IPS-18a (cell line): ENCODE results near the gene SDK1.

Experiments
- H3K27ac ChIP-seq: one replicate; pipeline ENCODE4 v1.5.1; 2013; ENCODE audit warnings: low read length
- H3K27me3 ChIP-seq: one replicate; pipeline ENCODE4 v1.6.1; 2013; ENCODE audit warnings: mild to moderate bottlenecking, low read length; ENCODE audit not compliant: control insufficient read depth, insufficient read depth
- H3K36me3 ChIP-seq: one replicate; pipeline ENCODE4 v1.6.1; 2013; ENCODE audit warnings: low read depth, low read length; ENCODE audit not compliant: control insufficient read depth
- H3K4me1 ChIP-seq: one replicate; pipeline ENCODE4 v1.6.1; 2013; ENCODE audit warnings: low read depth, low read length; ENCODE audit not compliant: control insufficient read depth
- H3K4me3 ChIP-seq: one replicate; pipeline ENCODE4 v1.5.1; 2013; ENCODE audit warnings: low read length
- H3K9ac ChIP-seq: one replicate; pipeline ENCODE4 v1.6.1; 2013; ENCODE audit warnings: mild to moderate bottlenecking, low read length, moderate library complexity
- H3K9me3 ChIP-seq: one replicate; pipeline ENCODE4 v1.6.1; 2013; ENCODE audit warnings: low read depth, low read length; ENCODE audit not compliant: control insufficient read depth

The SDK1 gene

DNA sequence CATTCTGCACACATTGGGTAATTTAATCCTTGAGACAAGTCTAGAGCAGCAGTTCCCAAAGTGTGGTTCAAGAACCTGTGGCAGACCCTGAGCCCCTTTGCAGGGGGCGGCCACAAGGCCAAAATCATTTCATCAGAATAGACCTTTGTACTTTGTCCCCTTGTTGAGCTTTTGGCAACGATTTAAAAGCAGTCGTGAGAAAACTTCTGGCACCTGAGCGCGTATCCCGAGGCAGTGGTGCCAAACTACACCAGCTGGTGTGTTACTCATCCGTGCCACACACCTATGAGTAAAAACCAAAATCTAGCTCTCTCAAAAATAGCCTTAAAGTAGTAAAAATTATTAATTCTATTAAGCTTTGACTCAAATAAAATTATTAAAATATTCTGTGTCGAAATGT lies 306.8 kb downstream of the SDK1 start:
- H3K9me3 ChIP-seq = no peaks in the 10 kb centered on the region
- H3K4me3 ChIP-seq = no peak overlapping the region
- no peaks in the 10 kb centered on the region for H3K36me3 ChIP-seq
- no peak overlapping the region for H3K9ac ChIP-seq
- no peak overlapping the region for H3K27ac ChIP-seq
- H3K27me3 ChIP-seq = no peaks in the 10 kb centered on the region
- no peaks in the 10 kb centered on the region for H3K4me1 ChIP-seq

DNA sequence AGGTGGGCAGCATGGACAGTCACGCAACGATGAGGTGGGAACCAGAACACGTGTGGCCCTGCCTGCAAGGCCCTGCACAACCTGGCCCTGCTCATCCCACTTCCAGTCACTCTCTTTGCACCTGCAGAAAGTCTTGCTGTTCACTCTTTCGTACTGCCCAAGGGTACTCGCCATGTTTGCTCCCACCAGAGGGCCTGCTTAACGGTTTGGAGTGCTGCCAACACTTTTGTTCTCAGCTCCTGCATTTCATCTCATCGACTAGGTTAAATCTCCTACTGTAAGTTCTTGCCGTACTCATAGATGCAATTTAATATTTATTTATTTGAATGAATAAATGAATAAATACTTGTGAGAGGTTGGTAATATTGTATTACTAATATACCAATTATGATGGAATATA lies 315.3 kb downstream of the SDK1 start:
- Histone ChIP-seq H3K4me1 (no peaks in the 10 kb centered on the region), H3K9me3 (no peaks in the 10 kb centered on the region), H3K36me3 (no peaks in the 10 kb centered on the region), H3K9ac (no peak overlapping the region), H3K27me3 (no peaks in the 10 kb centered on the region), H3K4me3 (no peak overlapping the region), H3K27ac (no peak overlapping the region)

DNA sequence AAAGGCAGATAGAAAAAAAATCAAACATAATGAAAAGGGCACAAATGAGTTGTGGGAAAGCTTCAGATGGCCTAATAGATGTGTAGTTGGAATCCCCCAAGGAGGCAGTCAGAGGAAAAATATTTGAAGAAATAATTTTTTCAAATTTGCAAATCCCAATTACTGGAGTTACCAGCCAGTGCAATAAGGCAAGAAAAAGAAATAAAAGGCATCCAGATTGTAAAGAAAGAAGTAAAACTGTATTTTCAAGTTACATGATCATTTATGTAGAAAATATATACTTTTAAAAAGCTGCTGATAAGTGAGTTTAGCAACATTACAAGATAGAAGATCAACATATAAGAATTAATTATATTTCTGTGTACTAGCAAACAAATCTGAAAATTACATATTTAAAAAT lies 329.0 kb downstream of the SDK1 start:
- Histone ChIP-seq H3K9me3 (peaks cover 12% of the 10 kb centered on the region), H3K9ac (no peak overlapping the region), H3K4me3 (no peak overlapping the region), H3K27ac (no peak overlapping the region), H3K27me3 (no peaks in the 10 kb centered on the region), H3K36me3 (no peaks in the 10 kb centered on the region), H3K4me1 (no peaks in the 10 kb centered on the region)

DNA sequence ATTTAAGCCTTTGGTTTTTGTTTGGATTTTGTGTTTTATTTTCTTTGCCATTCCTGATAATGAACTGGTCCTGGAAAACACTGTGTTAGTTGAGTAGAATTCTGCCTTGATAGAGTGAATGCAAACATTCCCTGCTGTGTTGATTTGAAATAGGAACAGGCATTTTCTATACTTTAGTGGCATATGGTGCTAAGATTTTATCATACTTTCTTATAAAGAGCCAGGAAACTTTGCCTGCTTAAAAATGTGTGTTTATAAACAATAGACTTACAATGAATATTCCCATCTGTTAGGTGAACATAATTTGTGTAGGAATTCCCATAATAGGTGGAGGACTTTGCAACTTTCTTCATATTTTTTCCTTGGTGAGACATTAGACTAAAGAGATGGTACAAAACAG lies 333.3 kb downstream of the SDK1 start:
- H3K4me3 ChIP-seq = no peak overlapping the region
- no peak overlapping the region for H3K27ac ChIP-seq
- H3K4me1 ChIP-seq = no peaks in the 10 kb centered on the region
- no peaks in the 10 kb centered on the region for H3K27me3 ChIP-seq
- peaks cover 12% of the 10 kb centered on the region for H3K9me3 ChIP-seq
- no peak overlapping the region for H3K9ac ChIP-seq
- no peaks in the 10 kb centered on the region for H3K36me3 ChIP-seq

DNA sequence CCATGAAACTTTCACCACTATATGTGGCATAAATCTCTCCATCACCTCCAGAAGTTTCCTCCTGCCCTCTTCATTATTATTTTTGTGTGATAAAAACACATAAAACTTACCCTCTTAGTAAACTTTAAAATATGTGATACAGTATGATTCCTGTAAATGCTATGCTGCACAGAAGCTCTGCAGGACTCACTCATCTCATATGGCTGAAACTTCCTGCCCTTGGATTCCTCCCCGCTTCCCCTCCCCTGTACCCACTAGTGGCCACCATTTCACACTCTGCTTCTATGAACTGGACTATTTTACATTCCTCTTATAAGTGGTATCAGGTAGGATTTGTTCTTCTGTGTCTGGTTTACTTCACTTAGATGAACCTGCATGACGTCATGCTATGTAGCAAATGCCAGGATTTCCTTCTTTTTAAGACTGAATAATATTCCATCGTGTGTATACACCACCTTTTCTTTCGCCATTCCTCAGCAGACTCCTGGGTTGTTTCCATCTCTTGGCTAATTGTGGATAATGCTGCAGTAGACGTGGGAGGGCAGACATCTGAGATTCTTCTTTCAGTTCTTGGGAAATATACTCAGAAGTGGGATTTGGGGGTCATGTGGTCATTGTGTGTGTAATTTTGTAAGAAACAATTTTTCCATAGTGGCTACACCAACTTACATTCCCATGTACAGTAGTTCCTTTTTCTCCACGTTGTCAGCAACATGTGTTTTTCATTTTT lies 335.2 kb downstream of the SDK1 start:
- H3K27me3 ChIP-seq = no peaks in the 10 kb centered on the region
- H3K4me1 ChIP-seq = no peaks in the 10 kb centered on the region
- no peak overlapping the region for H3K9ac ChIP-seq
- H3K9me3 ChIP-seq = no peaks in the 10 kb centered on the region
- no peak overlapping the region for H3K4me3 ChIP-seq
- no peaks in the 10 kb centered on the region for H3K36me3 ChIP-seq
- no peak overlapping the region for H3K27ac ChIP-seq

DNA sequence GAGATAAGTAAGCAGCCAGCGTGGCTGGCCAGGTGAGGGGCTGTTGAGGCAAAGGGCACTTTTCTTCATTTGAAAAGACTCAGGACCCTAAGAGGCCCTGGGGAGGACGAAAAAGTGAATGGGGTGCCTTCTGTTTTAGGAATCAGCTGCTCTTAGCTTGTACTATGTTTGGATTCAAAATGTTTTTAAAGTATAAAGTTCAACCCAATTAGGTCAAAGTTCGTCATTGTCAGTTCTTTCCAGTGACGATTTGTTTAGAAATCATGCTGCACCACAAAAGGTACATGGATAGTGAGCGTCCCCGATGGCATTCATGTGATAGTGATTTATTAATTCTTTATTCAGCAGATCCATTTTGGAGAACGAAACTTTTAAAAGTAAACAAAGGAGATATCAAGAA lies 338.2 kb downstream of the SDK1 start:
- Histone ChIP-seq H3K27ac (no peak overlapping the region), H3K4me3 (no peak overlapping the region), H3K36me3 (no peaks in the 10 kb centered on the region), H3K9ac (no peak overlapping the region), H3K4me1 (no peaks in the 10 kb centered on the region), H3K27me3 (no peaks in the 10 kb centered on the region), H3K9me3 (no peaks in the 10 kb centered on the region)

DNA sequence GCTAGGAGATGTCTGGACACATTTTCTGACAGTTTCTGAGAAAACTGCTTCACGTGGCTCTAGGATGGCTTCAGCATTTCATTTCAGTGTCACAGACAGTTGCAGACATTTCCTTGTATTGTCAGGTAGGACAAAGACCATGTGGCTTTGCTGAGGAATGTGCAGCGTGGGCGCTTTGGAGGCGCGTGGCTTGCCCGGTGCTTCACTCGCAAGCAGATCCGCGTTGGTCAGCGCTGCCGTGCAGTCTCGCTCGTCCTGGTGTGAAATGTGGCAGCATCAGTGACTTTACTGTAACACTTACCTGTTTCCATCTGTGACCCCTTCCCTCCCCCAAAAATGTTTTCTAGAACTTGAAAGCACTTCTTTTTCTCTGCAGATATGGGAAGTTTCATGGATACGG lies 340.5 kb downstream of the SDK1 start:
- H3K4me1 ChIP-seq = no peaks in the 10 kb centered on the region
- H3K27ac ChIP-seq = no peak overlapping the region
- no peaks in the 10 kb centered on the region for H3K9me3 ChIP-seq
- H3K9ac ChIP-seq = no peak overlapping the region
- H3K27me3 ChIP-seq = no peaks in the 10 kb centered on the region
- no peak overlapping the region for H3K4me3 ChIP-seq
- H3K36me3 ChIP-seq = no peaks in the 10 kb centered on the region

DNA sequence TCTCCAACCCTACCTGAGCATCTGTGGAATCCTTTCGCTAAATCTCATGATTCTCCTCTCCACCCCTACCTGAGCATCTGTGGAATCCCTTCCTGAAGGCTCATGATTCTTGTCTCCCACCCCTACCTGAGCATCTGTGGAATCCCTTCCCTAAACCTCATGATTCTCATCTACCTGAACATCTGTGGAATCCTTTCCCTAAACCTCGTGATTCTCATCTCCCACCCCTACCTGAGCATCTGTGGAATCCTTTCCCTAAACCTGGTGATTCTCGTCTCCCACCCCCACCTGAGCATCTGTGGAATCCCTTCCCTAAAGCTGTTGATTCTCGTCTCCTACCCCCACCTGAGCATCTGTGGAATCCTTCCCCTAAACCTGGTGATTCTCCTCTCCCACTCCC lies 342.0 kb downstream of the SDK1 start:
- H3K4me1 ChIP-seq = no peaks in the 10 kb centered on the region
- no peaks in the 10 kb centered on the region for H3K27me3 ChIP-seq
- H3K4me3 ChIP-seq = no peak overlapping the region
- no peak overlapping the region for H3K27ac ChIP-seq
- no peak overlapping the region for H3K9ac ChIP-seq
- H3K36me3 ChIP-seq = no peaks in the 10 kb centered on the region
- H3K9me3 ChIP-seq = no peaks in the 10 kb centered on the region

DNA sequence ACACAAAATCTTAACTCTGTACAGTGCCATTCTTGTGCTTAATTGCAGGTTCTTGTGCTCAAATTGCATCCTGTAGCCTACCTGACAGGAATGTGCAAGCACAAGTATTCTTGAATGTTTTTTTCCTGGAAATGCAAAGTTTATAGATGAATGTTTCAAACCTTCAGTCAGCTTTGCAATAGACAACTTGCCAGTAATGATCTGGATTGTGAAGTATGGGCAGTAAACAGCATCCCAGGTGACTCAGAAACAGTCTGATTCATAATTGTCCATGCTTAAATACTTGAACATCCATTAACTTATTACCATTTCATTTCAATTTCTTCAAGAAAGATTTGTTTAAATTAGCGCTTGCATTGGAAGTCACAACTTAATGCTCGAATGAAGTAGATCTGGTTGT lies 347.2 kb downstream of the SDK1 start:
- H3K27ac ChIP-seq = no peak overlapping the region
- H3K4me1 ChIP-seq = no peaks in the 10 kb centered on the region
- no peaks in the 10 kb centered on the region for H3K36me3 ChIP-seq
- H3K4me3 ChIP-seq = no peak overlapping the region
- no peaks in the 10 kb centered on the region for H3K9me3 ChIP-seq
- no peak overlapping the region for H3K9ac ChIP-seq
- H3K27me3 ChIP-seq = no peaks in the 10 kb centered on the region

DNA sequence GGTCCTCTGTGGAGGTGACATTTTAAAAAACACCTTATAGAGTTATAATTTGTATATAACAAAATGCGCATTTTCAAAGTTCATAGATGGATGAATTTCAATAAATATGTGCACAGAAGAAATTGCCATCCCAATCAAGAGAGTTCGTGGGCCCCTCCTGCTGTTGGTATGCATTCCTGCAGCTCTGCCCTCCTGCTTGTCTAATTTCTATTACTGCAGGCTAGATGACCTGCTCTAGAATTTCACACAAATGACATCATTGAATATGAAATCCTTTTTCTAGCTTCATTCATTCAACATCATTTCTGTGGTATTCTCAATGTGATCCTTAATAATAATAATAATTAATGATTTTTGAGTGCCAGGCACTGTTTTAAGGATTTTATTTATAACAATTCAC lies 348.2 kb downstream of the SDK1 start:
- Histone ChIP-seq H3K4me3 (no peak overlapping the region), H3K9ac (no peak overlapping the region), H3K36me3 (no peaks in the 10 kb centered on the region), H3K27me3 (no peaks in the 10 kb centered on the region), H3K9me3 (no peaks in the 10 kb centered on the region), H3K27ac (no peak overlapping the region), H3K4me1 (no peaks in the 10 kb centered on the region)

DNA sequence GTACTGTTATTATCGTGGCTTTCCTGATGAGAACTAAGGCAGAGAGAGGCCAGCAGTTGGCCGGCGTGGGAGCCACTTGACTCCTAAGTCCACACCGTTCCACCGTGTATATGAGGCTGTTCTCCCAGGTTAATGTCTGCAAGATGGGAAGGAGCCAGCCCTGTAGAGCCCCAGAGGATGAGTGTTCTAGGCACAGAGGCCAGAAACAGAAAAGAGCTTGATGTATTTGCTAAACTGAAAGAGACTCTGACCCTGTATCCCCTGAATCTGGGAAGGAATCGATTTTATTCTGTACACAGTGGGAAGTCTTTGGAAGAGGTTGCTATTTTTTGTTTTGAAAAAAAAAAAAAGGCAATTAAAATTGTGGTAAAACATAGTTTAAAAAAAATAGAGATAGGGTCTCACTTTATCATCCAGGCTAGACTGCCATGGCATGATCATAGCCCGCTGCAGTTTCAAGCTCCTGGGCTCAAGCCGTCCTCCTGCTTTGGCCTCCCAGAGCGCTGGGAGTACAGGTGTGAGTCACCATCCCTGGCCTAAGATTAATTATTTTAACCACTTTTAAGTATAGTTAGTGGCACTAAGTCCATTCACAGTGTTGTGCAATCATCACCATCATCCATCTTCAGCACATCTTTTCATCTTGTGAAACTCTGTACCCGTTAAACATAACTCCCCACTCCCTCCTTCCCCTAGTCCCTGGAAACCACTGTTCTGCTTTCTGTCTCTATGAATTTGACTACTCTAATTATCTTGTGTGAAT lies 348.8 kb downstream of the SDK1 start:
- H3K36me3 ChIP-seq = no peaks in the 10 kb centered on the region
- no peak overlapping the region for H3K9ac ChIP-seq
- H3K9me3 ChIP-seq = no peaks in the 10 kb centered on the region
- no peaks in the 10 kb centered on the region for H3K27me3 ChIP-seq
- H3K4me3 ChIP-seq = no peak overlapping the region
- no peaks in the 10 kb centered on the region for H3K4me1 ChIP-seq
- no peak overlapping the region for H3K27ac ChIP-seq

DNA sequence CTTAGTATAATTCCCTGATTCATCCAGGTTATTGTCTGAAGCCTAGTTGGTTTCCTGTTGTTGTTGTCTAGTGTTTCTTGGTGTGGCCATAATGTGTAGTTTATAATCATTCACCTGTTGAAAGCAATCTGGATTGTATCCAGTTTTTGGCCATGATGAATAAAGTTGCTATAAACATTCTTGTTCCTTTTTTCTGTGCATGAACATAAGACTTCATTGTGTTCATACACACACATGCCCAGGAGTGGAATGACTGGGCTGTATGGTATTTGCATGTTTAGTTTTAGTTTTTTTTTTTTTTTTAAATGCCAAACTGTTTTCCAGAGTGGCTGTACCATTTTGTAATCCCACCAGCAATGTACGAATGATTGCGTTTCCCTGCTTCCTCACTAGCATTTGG lies 349.8 kb downstream of the SDK1 start:
- no peak overlapping the region for H3K4me3 ChIP-seq
- H3K27me3 ChIP-seq = no peaks in the 10 kb centered on the region
- no peaks in the 10 kb centered on the region for H3K36me3 ChIP-seq
- H3K9me3 ChIP-seq = no peaks in the 10 kb centered on the region
- H3K4me1 ChIP-seq = no peaks in the 10 kb centered on the region
- no peak overlapping the region for H3K9ac ChIP-seq
- H3K27ac ChIP-seq = no peak overlapping the region
